Keratinocyte (primary cell): Measurements from ENCODE around the gene HDAC9. TPM values are rescaled to one million over a fixed set of nuclear protein-coding genes. Genes with fewer than 3 reads are reported as not detected.

Experiments
- DNase-seq: peaks from one replicate; pipeline ENCODE4 v3.0.0-alpha.2; 2011; ENCODE audit warnings: low read depth, missing footprints, low spot score
- FAIRE-seq: peaks from 2 replicates; lab custom pipeline; 2011; peaks lifted over from hg19 to GRCh38; lab: Jason Lieb, UNC
- H2AFZ ChIP-seq: 2 replicates; pipeline ENCODE4 v1.6.0; 2012; ENCODE audit warnings: low read length, control low read depth, inconsistent platforms; ENCODE audit not compliant: control insufficient read depth
- H3K27ac ChIP-seq: 2 replicates; pipeline ENCODE4 v1.5.1; 2011; ENCODE audit warnings: low read length; ENCODE audit not compliant: control insufficient read depth, insufficient read depth
- H3K27me3 ChIP-seq: 3 replicates; pipeline ENCODE4 v1.6.0; 2011; ENCODE audit warnings: low read length; ENCODE audit not compliant: control insufficient read depth, insufficient read depth; ENCODE audit errors: extremely low read depth
- H3K36me3 ChIP-seq, 2 experiments: 2 replicates in 1 of 2; 3 replicates in 1 of 2; pipeline ENCODE4 v1.5.1; 2011; ENCODE audit warnings: low read length in 2 of 2, mild to moderate bottlenecking in 1 of 2; ENCODE audit not compliant: control insufficient read depth in 2 of 2, insufficient read depth in 2 of 2; ENCODE audit errors: extremely low read depth in 1 of 2
- H3K4me1 ChIP-seq: 3 replicates; pipeline ENCODE4 v1.5.1; 2011; ENCODE audit warnings: low read length; ENCODE audit not compliant: control insufficient read depth, insufficient read depth; ENCODE audit errors: extremely low read depth
- H3K4me2 ChIP-seq: 3 replicates; pipeline ENCODE4 v1.6.0; 2011; ENCODE audit warnings: low read depth, low read length; ENCODE audit not compliant: control insufficient read depth, insufficient read depth; ENCODE audit errors: extremely low read depth
- H3K4me3 ChIP-seq, 3 experiments: fragments of 200-600 bp in 1 of 3; sonication (generic) in 1 of 3; 2 replicates in 2 of 3; 3 replicates in 1 of 3; pipeline ENCODE4 v1.5.1; 2011 to 2016; ENCODE audit warnings: low read length in 3 of 3, mild to moderate bottlenecking in 3 of 3, control low read depth in 2 of 3, inconsistent platforms in 1 of 3, low read depth in 1 of 3, mixed read lengths in 1 of 3, mixed run types in 1 of 3, moderate library complexity in 1 of 3; ENCODE audit not compliant: control insufficient read depth in 2 of 3, insufficient read depth in 2 of 3; ENCODE audit errors: extremely low read depth in 1 of 3
- H3K79me2 ChIP-seq: 2 replicates; pipeline ENCODE4 v1.6.0; 2012; ENCODE audit warnings: low read length; ENCODE audit not compliant: control insufficient read depth, insufficient read depth
- H3K9ac ChIP-seq: 3 replicates; pipeline ENCODE4 v1.6.0; 2011; ENCODE audit warnings: low read length; ENCODE audit not compliant: control insufficient read depth, insufficient read depth; ENCODE audit errors: extremely low read depth
- H3K9me1 ChIP-seq: 3 replicates; pipeline ENCODE4 v1.6.0; 2011; ENCODE audit warnings: low read length; ENCODE audit not compliant: control insufficient read depth, insufficient read depth; ENCODE audit errors: extremely low read depth
- H3K9me3 ChIP-seq: 2 replicates; pipeline ENCODE4 v1.5.1; 2012; ENCODE audit warnings: low read depth, low read length; ENCODE audit not compliant: control insufficient read depth
- H4K20me1 ChIP-seq: 3 replicates; pipeline ENCODE4 v1.6.0; 2011; ENCODE audit warnings: low read length; ENCODE audit not compliant: control insufficient read depth, insufficient read depth; ENCODE audit errors: extremely low read depth
- EZH2 ChIP-seq: IDR thresholded peaks from one replicate; pipeline ENCODE4 v1.6.1; 2012; ENCODE audit warnings: inconsistent platforms, mild to moderate bottlenecking, low read length, moderate library complexity
- dilution Hi-C: fragments of 300-500 bp; cut with MboI; formaldehyde crosslinking; loops from one replicate; pipeline ENCODE4 v1.7.0; 2020; ENCODE audit warnings: low sequenced_read_pairs; ENCODE audit not compliant: extremely low pct_ligation_motif_present
- polyA plus RNA-seq, 5 experiments: library from polyadenylated mRNA; depleted of rRNA in 3 of 5; stranded (reverse) in 3 of 5; stranded (forward) in 1 of 5; unstranded in 1 of 5; fragments of >200 nt; gene quantifications; 1 replicate in 1 of 5; 2 replicates in 3 of 5; 3 replicates in 1 of 5; pipeline versions ENCODE4 v1.2.1 to v1.2.3, GENCODE V29; 2011 to 2012; ENCODE audit warnings: missing spikeins in 2 of 5, low read depth in 1 of 5, low replicate concordance in 1 of 5
- TF ChIP-seq, protein P1 (sequence below), 3 experiments: IDR thresholded peaks in 1 of 3; conservative IDR thresholded peaks in 1 of 3; optimal IDR thresholded peaks in 1 of 3; 2 replicates in 2 of 3; 3 replicates in 1 of 3; pipeline versions ENCODE3 to v1.5.1; 2011; ENCODE audit warnings: low read length in 3 of 3, mild to moderate bottlenecking in 3 of 3, moderate library complexity in 2 of 3, control low read depth in 1 of 3, inconsistent platforms in 1 of 3; ENCODE audit not compliant: insufficient read depth in 2 of 3; ENCODE audit errors: extremely low read depth in 1 of 3

The HDAC9 gene
- polyA plus RNA-seq, 1 donor (not counting 4 experiments of a cell fraction or from before 2014, with no cell fraction given), result 24.6 TPM

GRCh38 chr7:18874880-18875279, 379.3 kb downstream of the HDAC9 start:
- no peak overlapping the region for H3K4me3 ChIP-seq

DNA sequence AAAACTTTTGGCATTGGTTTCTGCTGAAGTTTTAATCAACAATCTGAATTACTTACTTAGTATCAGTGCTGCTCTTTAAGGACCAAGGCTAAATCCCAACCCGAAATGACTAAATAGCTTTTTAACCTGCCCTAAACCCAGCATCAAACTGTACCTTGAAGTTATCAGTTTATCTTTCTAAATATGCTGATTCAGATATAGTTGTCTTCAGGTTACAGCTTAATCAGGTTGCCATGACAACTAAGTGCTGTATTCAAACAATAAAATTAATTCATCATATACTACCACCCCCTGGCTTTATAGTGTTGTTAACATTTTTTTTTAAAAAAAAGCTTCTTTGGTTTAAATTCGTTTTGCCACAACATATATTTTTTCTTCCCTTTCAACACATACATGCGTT, 382.3 kb downstream of the HDAC9 start:
- TF ChIP-seq EZH2, result no peak
- TF ChIP-seq, protein P1, sequence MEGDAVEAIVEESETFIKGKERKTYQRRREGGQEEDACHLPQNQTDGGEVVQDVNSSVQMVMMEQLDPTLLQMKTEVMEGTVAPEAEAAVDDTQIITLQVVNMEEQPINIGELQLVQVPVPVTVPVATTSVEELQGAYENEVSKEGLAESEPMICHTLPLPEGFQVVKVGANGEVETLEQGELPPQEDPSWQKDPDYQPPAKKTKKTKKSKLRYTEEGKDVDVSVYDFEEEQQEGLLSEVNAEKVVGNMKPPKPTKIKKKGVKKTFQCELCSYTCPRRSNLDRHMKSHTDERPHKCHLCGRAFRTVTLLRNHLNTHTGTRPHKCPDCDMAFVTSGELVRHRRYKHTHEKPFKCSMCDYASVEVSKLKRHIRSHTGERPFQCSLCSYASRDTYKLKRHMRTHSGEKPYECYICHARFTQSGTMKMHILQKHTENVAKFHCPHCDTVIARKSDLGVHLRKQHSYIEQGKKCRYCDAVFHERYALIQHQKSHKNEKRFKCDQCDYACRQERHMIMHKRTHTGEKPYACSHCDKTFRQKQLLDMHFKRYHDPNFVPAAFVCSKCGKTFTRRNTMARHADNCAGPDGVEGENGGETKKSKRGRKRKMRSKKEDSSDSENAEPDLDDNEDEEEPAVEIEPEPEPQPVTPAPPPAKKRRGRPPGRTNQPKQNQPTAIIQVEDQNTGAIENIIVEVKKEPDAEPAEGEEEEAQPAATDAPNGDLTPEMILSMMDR (optimal IDR thresholded peaks at IDR 0.05 in 1 of 3, IDR thresholded peaks at IDR 0.05 in 1 of 3, conservative IDR thresholded peaks at IDR 0.05 in 1 of 3; ENCODE audit: extremely low read depth in 1 of 3, insufficient read depth in 2 of 3, low read length in 3 of 3), result no peak
- H2AFZ ChIP-seq, result no peak overlapping the region
- no peak for FAIRE-seq
- no peaks in the 10 kb centered on the region for H3K4me1 ChIP-seq
- H3K9ac ChIP-seq, result no peak overlapping the region
- H3K27ac ChIP-seq, result no peak overlapping the region
- H3K9me1 ChIP-seq, result no peaks in the 10 kb centered on the region
- H3K79me2 ChIP-seq, result no peaks in the 10 kb centered on the region
- no peak overlapping the region for H3K4me2 ChIP-seq
- H3K9me3 ChIP-seq, result no peaks in the 10 kb centered on the region
- H3K4me3 ChIP-seq, result no peak overlapping the region
- no peak for DNase-seq
- no peaks in the 10 kb centered on the region for H4K20me1 ChIP-seq
- dilution Hi-C loops, result no loop called here
- H3K36me3 ChIP-seq, result no peaks in the 10 kb centered on the region
- no peaks in the 10 kb centered on the region for H3K27me3 ChIP-seq

More at GRCh38 chr7:18874880-18875279, 379.3 kb downstream of the HDAC9 start:
- Histone ChIP-seq H3K36me3 (no peaks in the 10 kb centered on the region), H3K9ac (no peak overlapping the region), H2AFZ (no peak overlapping the region), H3K9me1 (no peaks in the 10 kb centered on the region), H4K20me1 (no peaks in the 10 kb centered on the region), H3K9me3 (no peaks in the 10 kb centered on the region), H3K4me1 (no peaks in the 10 kb centered on the region), H3K27ac (no peak overlapping the region), H3K4me2 (no peak overlapping the region), H3K79me2 (no peaks in the 10 kb centered on the region), H3K27me3 (no peaks in the 10 kb centered on the region)
- no peak for FAIRE-seq
- dilution Hi-C loops, result no loop called here
- no peak for TF ChIP-seq EZH2
- TF ChIP-seq, protein P1 (optimal IDR thresholded peaks at IDR 0.05 in 1 of 3, IDR thresholded peaks at IDR 0.05 in 1 of 3, conservative IDR thresholded peaks at IDR 0.05 in 1 of 3; ENCODE audit: extremely low read depth in 1 of 3, insufficient read depth in 2 of 3, low read length in 3 of 3), result no peak
- no peak for DNase-seq
